ENCODE results near the gene GOLPH3L.
"Not testable (repeated sequence)": the region's sequence is repeated elsewhere in the genome, so short reads cannot be mapped to it uniquely, and the experiment has no call there.

The GOLPH3L gene

GRCh38 chr1:150604226-150604588 is 92.7 kb downstream of the GOLPH3L start:
- Histone ChIP-seq H3K9me3 (ENCODE audit: insufficient read depth, low read depth, low read length) (no peaks in the 10 kb centered on the region), H3K79me2 (ENCODE audit: insufficient read depth, low read length) (no peaks in the 10 kb centered on the region), H3K9me2 (replicated peaks; ENCODE audit: low read depth, low read length) (no peaks in the 10 kb centered on the region), H3K4me1 (ENCODE audit: insufficient read depth, low read length, poor library complexity, severe bottlenecking) (no peaks in the 10 kb centered on the region), H3K4me2 (ENCODE audit: low read depth, low read length, poor library complexity, severe bottlenecking) (no peak overlapping the region), H2AFZ (ENCODE audit: low read length) (no peak overlapping the region), H3K9ac (ENCODE audit: low read depth, low read length, poor library complexity, severe bottlenecking) (no peak overlapping the region), H4K20me1 (ENCODE audit: insufficient read depth, low read length, poor library complexity, severe bottlenecking) (no peaks in the 10 kb centered on the region), H3K36me3 (ENCODE audit: insufficient read depth, low read length) (no peaks in the 10 kb centered on the region), H3F3A (ENCODE audit: low read depth) (no peaks in the 10 kb centered on the region), H3K4me3 (ENCODE audit: low read length, poor library complexity, severe bottlenecking) (no peak overlapping the region), H3K27me3 (ENCODE audit: insufficient read depth, low read length, poor library complexity, severe bottlenecking) (no peaks in the 10 kb centered on the region)
- TF ChIP-seq, protein P1, sequence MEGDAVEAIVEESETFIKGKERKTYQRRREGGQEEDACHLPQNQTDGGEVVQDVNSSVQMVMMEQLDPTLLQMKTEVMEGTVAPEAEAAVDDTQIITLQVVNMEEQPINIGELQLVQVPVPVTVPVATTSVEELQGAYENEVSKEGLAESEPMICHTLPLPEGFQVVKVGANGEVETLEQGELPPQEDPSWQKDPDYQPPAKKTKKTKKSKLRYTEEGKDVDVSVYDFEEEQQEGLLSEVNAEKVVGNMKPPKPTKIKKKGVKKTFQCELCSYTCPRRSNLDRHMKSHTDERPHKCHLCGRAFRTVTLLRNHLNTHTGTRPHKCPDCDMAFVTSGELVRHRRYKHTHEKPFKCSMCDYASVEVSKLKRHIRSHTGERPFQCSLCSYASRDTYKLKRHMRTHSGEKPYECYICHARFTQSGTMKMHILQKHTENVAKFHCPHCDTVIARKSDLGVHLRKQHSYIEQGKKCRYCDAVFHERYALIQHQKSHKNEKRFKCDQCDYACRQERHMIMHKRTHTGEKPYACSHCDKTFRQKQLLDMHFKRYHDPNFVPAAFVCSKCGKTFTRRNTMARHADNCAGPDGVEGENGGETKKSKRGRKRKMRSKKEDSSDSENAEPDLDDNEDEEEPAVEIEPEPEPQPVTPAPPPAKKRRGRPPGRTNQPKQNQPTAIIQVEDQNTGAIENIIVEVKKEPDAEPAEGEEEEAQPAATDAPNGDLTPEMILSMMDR (conservative IDR thresholded peaks at IDR 0.05; ENCODE audit: low read length) = no peak
- TF ChIP-seq EZH2phosphoT487 (IDR thresholded peaks at IDR 0.05; ENCODE audit: borderline replicate concordance) = no peak

- Histone ChIP-seq H2AFZ (ENCODE audit: low read length) (no peak overlapping the region), H3K79me2 (ENCODE audit: insufficient read depth, low read length) (no peaks in the 10 kb centered on the region), H3K4me2 (ENCODE audit: low read depth, low read length, poor library complexity, severe bottlenecking) (no peak overlapping the region), H4K20me1 (ENCODE audit: insufficient read depth, low read length, poor library complexity, severe bottlenecking) (no peaks in the 10 kb centered on the region), H3K4me1 (ENCODE audit: insufficient read depth, low read length, poor library complexity, severe bottlenecking) (no peaks in the 10 kb centered on the region), H3K9ac (ENCODE audit: low read depth, low read length, poor library complexity, severe bottlenecking) (no peak overlapping the region), H3K27me3 (ENCODE audit: insufficient read depth, low read length, poor library complexity, severe bottlenecking) (no peaks in the 10 kb centered on the region), H3K36me3 (ENCODE audit: insufficient read depth, low read length) (no peaks in the 10 kb centered on the region), H3K9me2 (replicated peaks; ENCODE audit: low read depth, low read length) (no peaks in the 10 kb centered on the region), H3F3A (ENCODE audit: low read depth) (no peaks in the 10 kb centered on the region), H3K4me3 (ENCODE audit: low read length, poor library complexity, severe bottlenecking) (no peak overlapping the region), H3K9me3 (ENCODE audit: insufficient read depth, low read depth, low read length) (no peaks in the 10 kb centered on the region)
- TF ChIP-seq EZH2phosphoT487 (IDR thresholded peaks at IDR 0.05; ENCODE audit: borderline replicate concordance) = no peak
- TF ChIP-seq, protein P1 (conservative IDR thresholded peaks at IDR 0.05; ENCODE audit: low read length) = no peak
Observed at GRCh38 chr1:150603711-150604110, 93.2 kb downstream of the GOLPH3L start.

GRCh38 chr1:150602372-150602771 is 94.6 kb downstream of the GOLPH3L start:
- not testable (repeated sequence) for H3K4me1 ChIP-seq (ENCODE audit: insufficient read depth, low read length, poor library complexity, severe bottlenecking); H3K79me2 ChIP-seq (ENCODE audit: insufficient read depth, low read length); H3K27me3 ChIP-seq (ENCODE audit: insufficient read depth, low read length, poor library complexity, severe bottlenecking); H3K9me2 ChIP-seq (replicated peaks; ENCODE audit: low read depth, low read length); H2AFZ ChIP-seq (ENCODE audit: low read length); H4K20me1 ChIP-seq (ENCODE audit: insufficient read depth, low read length, poor library complexity, severe bottlenecking); H3K4me3 ChIP-seq (ENCODE audit: low read length, poor library complexity, severe bottlenecking); H3F3A ChIP-seq (ENCODE audit: low read depth); H3K36me3 ChIP-seq (ENCODE audit: insufficient read depth, low read length); H3K9me3 ChIP-seq (ENCODE audit: insufficient read depth, low read depth, low read length); H3K9ac ChIP-seq (ENCODE audit: low read depth, low read length, poor library complexity, severe bottlenecking); H3K4me2 ChIP-seq (ENCODE audit: low read depth, low read length, poor library complexity, severe bottlenecking)

DNA sequence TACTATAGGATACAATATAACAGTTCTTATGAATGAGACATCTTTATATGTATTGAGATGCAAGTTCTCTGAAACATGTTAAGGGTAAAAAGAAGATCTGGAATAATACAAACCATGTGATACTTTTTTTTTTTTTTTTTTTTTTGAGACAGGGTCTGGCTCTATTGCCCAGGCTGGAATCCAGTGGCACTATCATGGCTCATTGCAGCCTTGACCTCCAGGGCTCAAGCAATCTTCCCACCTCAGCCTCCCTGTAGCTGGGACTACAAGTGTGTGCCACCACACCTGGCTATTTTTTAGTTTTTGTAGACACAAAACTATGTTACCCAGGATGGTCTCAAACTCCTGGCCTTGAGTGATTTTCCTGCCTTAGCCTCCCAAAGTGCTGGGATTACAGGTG is 95.4 kb downstream of the GOLPH3L start:
- no peaks in the 10 kb centered on the region for H3K9me2 ChIP-seq (replicated peaks; ENCODE audit: low read depth, low read length)
- H3K9ac ChIP-seq (ENCODE audit: low read depth, low read length, poor library complexity, severe bottlenecking) = no peak overlapping the region
- no peaks in the 10 kb centered on the region for H3K4me1 ChIP-seq (ENCODE audit: insufficient read depth, low read length, poor library complexity, severe bottlenecking)
- no peaks in the 10 kb centered on the region for H3K79me2 ChIP-seq (ENCODE audit: insufficient read depth, low read length)
- no peaks in the 10 kb centered on the region for H3F3A ChIP-seq (ENCODE audit: low read depth)
- H3K4me2 ChIP-seq (ENCODE audit: low read depth, low read length, poor library complexity, severe bottlenecking) = no peak overlapping the region
- H3K27me3 ChIP-seq (ENCODE audit: insufficient read depth, low read length, poor library complexity, severe bottlenecking) = no peaks in the 10 kb centered on the region
- TF ChIP-seq EZH2phosphoT487 (IDR thresholded peaks at IDR 0.05; ENCODE audit: borderline replicate concordance) = no peak
- TF ChIP-seq, protein P1 (conservative IDR thresholded peaks at IDR 0.05; ENCODE audit: low read length) = no peak
- no peaks in the 10 kb centered on the region for H3K9me3 ChIP-seq (ENCODE audit: insufficient read depth, low read depth, low read length)
- H4K20me1 ChIP-seq (ENCODE audit: insufficient read depth, low read length, poor library complexity, severe bottlenecking) = no peaks in the 10 kb centered on the region
- H3K4me3 ChIP-seq (ENCODE audit: low read length, poor library complexity, severe bottlenecking) = no peak overlapping the region
- no peaks in the 10 kb centered on the region for H3K36me3 ChIP-seq (ENCODE audit: insufficient read depth, low read length)
- no peak overlapping the region for H2AFZ ChIP-seq (ENCODE audit: low read length)

- not testable (repeated sequence) for H3K9me3 ChIP-seq (ENCODE audit: insufficient read depth, low read depth, low read length); H3K9ac ChIP-seq (ENCODE audit: low read depth, low read length, poor library complexity, severe bottlenecking); H3K4me3 ChIP-seq (ENCODE audit: low read length, poor library complexity, severe bottlenecking); H3K36me3 ChIP-seq (ENCODE audit: insufficient read depth, low read length); H3K4me2 ChIP-seq (ENCODE audit: low read depth, low read length, poor library complexity, severe bottlenecking); H3K4me1 ChIP-seq (ENCODE audit: insufficient read depth, low read length, poor library complexity, severe bottlenecking); H3K79me2 ChIP-seq (ENCODE audit: insufficient read depth, low read length); H3K27me3 ChIP-seq (ENCODE audit: insufficient read depth, low read length, poor library complexity, severe bottlenecking); H4K20me1 ChIP-seq (ENCODE audit: insufficient read depth, low read length, poor library complexity, severe bottlenecking); H2AFZ ChIP-seq (ENCODE audit: low read length); H3F3A ChIP-seq (ENCODE audit: low read depth); H3K9me2 ChIP-seq (replicated peaks; ENCODE audit: low read depth, low read length)
Observed at GRCh38 chr1:150598346-150598745, 98.6 kb downstream of the GOLPH3L start.
